HTR-8/SVneo (cell line): ENCODE data around the gene DMTF1.
"Not testable (repeated sequence)": the region's sequence is repeated elsewhere in the genome, so short reads cannot be mapped to it uniquely, and the experiment has no call there.

Experiments used
- DNase-seq: peaks from one replicate; pipeline ENCODE4 v3.0.0; 2011; ENCODE audit warnings: low spot score, mixed read lengths; ENCODE audit not compliant: insufficient read length
- FAIRE-seq: peaks from 2 replicates; lab custom pipeline; 2011; peaks lifted over from hg19 to GRCh38; lab: Jason Lieb, UNC

Gene DMTF1

GRCh38 chr7:87152112-87152896, at the start of gene DMTF1:
TSS of gene DMTF1 (plus strand) at chr7:87152453. CDS start at chr7:87164942, 12,489 bp downstream.
- peak; percentile 62 for FAIRE-seq
- peak; percentile 71 for DNase-seq

DNA sequence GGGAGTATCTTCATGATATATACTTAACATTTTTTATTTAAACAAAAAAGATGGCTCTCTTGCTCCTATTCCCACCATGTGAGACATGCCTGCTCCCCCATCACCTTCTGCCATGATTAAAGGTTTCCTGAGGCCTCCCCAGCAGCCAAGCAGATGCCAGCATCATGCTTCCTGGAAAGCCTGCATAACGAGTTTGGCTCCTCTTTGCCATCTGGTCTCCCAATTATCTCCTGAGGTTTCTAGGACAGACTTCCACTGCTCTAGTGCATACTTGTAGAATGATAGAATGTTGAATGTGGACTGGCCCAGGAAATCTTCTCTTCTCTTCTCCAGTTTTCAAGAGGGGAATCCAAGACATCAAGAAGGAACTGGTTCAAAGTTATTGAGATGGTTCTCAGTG, 46.9 kb upstream of the DMTF1 start:
- no peak for FAIRE-seq
- no peak for DNase-seq

GRCh38 chr7:87106974-87107612, 45.2 kb upstream of the DMTF1 start:
- DNase-seq = no peak
- no peak for FAIRE-seq

GRCh38 chr7:87107949-87108776, 44.1 kb upstream of the DMTF1 start:
- FAIRE-seq (no peak), DNase-seq (no peak)

DNA sequence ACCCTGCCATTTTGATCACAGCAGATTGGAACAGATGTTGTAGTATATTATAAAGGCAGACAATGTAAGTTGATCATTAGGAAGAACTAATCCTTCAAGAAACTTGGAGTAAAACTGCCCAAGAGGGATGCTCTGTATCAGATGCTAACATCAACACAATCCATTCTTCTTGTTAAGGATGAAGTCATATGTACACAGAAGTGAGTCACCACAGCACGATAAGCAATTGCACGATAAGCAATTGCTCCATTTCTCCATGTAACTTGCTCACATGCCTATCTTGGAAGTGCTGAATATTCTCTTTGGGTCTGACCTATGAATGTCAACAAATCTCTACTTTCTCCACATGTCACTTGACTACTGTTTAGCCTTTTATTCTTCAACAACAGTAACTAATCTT, 41.5 kb upstream of the DMTF1 start:
- DNase-seq (no peak), FAIRE-seq (no peak)

- DNase-seq = no peak
- FAIRE-seq = no peak
Measured at GRCh38 chr7:87111877-87112276, 40.4 kb upstream of the DMTF1 start.

DNA sequence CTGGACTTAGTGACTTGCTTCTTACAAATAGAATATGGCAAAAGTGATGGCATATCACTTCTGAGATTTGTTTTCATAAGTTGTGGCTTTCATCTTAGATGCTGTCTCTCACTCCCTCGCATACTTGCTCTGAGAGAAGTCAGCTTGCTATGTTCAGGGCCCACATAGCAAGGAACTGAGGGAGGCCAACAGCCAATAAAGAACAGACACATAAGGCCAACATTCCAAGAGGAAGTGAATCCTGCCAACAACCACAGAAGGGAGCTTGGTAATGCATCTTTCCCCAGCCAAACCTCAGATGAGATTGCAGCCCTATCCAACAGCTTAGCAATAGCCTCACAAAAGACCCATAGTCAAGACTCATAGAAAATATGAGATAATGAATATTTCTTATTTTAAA, 39.2 kb upstream of the DMTF1 start:
- DNase-seq = no peak
- no peak for FAIRE-seq

- FAIRE-seq = not testable (repeated sequence)
Measured at GRCh38 chr7:87113904-87114303, 38.3 kb upstream of the DMTF1 start.

DNA sequence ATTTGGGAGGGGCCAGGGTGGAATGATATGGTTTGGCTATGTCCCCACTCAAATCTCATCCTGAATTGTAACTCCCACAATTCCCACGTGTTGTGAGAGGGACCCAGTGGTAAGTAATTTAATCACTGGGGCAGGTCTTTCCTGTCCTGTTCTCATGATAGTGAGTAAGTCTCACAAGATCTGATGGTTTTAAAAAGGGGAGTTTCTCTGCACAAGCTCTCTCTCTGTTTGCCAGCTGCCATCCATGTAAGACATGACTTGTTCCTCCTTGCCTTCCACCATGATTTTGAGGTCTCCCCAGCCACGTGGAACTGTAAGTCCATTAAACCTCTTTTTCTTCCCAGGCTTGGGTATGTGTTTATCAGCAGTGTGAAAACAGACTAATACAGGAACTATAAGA, 36.5 kb upstream of the DMTF1 start:
- FAIRE-seq, DNase-seq: not testable (repeated sequence)

More at GRCh38 chr7:87113904-87114303, 38.3 kb upstream of the DMTF1 start:
- DNase-seq = not testable (repeated sequence)

GRCh38 chr7:87116315-87116714, 35.9 kb upstream of the DMTF1 start:
- DNase-seq (no peak), FAIRE-seq (no peak)

GRCh38 chr7:87119581-87119980, 32.7 kb upstream of the DMTF1 start:
- FAIRE-seq (no peak), DNase-seq (no peak)

DNA sequence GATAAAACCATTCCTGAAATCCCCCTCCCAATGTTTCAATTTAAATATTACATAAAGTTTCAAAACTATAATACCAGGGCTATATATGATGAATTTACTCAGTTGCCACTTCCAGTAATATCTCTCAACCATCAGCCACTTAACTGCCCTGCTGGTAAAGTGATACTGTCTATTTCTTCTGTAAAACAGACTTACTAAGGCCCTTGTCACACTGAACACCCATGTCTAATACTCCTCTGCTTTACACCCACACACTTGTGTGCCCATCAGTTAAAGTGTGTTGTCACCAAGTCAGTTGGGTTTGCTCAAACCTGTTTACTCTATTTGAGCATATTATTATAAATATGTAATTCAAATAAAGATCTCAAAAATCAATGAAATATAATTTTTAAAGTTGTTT, 29.1 kb upstream of the DMTF1 start:
- DNase-seq = no peak
- FAIRE-seq = no peak

DNA sequence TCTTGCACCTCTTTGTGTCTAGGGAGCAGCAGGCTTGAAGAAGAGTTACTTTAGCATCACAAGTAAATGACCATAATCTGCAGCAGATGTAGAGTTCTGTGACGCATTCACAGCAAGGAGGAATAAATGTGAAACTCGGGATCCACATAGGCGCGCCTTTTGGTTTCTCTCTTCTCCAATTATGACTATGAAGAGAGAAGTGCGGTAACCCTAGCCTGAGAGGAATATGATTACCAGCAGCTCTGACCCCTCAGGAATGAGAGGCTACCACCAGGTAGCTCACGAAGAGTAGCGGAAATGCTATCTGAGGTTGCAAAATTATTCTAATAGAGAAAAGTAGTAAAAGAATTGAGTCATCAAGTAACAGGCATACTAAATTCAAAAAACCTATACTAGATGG, 25.2 kb upstream of the DMTF1 start:
- no peak for DNase-seq
- no peak for FAIRE-seq

- no peak for DNase-seq
- FAIRE-seq = no peak
Measured at GRCh38 chr7:87128861-87129267, 23.4 kb upstream of the DMTF1 start.

DNA sequence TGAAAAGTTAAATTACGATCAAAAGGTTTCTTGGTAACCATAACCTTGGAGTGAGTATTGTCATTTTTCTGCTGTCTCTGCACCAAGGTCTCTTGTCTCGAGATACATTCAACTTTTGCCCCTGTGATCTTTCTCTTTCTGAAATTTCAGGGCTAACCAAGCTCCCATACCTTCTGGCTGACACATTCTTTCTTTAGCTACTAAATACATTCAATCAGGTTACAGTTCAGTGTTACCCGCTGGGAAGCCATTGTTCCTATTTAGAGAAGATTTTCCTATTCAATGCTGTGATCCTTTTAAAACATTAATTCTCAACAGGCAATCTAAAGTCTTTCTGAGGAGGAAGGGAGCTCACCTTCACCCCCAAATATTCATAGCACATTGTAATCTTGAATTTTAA, 22.9 kb upstream of the DMTF1 start:
- no peak for DNase-seq

GRCh38 chr7:87129848-87130247, 22.4 kb upstream of the DMTF1 start:
- DNase-seq (no peak), FAIRE-seq (no peak)

More for the DNA sequence above, 22.9 kb upstream of the DMTF1 start:
- FAIRE-seq = no peak

- no peak for FAIRE-seq
Measured at GRCh38 chr7:87131771-87132170, 20.5 kb upstream of the DMTF1 start.

DNA sequence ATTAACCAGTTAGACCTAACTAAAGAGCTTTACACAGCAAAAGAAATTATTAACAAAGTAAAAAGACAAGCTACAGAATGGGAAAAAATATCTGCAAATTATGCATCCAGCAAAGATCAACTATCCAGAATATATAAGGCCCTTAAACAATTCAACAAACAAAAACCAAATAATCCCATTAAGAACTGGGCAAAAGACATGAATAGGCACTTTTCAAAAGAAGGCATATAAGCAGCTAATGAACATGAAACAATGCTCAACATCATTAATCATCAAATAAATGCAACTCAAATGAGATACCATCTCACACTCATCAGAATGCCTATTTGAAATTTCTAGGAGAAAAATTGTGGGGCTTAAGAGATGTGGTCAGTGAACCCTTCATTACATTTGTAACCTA, 15.0 kb upstream of the DMTF1 start:
- no peak for DNase-seq
- FAIRE-seq = no peak

More at GRCh38 chr7:87131771-87132170, 20.5 kb upstream of the DMTF1 start:
- DNase-seq = no peak

- DNase-seq (no peak), FAIRE-seq (no peak)
Measured at GRCh38 chr7:87139514-87139913, 12.7 kb upstream of the DMTF1 start.

DNA sequence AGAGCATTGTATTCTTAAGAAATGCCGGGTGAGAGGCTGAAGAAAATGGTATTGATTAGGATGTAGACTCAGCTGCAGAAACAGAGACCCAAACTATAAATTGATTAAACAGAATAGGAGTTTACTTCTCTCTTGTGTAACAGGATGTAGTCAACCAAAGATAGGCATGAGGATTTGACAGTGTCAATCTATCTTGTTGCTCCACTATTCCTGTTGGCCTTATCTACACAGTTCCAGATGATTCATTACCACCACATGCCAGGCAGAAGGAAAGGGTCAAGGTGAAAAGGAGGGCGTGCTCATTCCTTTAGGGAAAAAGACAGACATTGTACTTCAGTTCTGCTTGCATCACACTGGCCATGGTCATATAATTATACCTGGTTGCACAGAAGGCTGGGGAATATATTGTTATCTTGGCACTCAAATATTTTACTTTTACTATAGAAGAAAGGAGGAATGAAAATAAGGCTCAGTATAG, 11.9 kb upstream of the DMTF1 start:
- DNase-seq (no peak), FAIRE-seq (no peak)
